Activated naive CD4-positive, alpha-beta T cell treated with anti-CD3 and anti-CD28 coated beads, Interleukin-2, amount 10 ng/mL, durations not matched to agents 7 days and 5 days (primary cell): ENCODE data around the gene EWSR1.

Experiments used
- CTCF ChIA-PET: fragments of 350-600 bp; sonication (Branson Sonifier 250); formaldehyde crosslinking; loops from one replicate; lab custom pipeline; 2021; ENCODE audit warnings: antibody characterized with exemption; lab: Charles Lee
- DNase-seq: peaks from one replicate; pipeline ENCODE4 v3.0.0-alpha.2; 2020
- H3K27ac Mint-ChIP-seq: one replicate; pipeline ENCODE4 v1.8.0; 2021; ENCODE audit warnings: mild to moderate bottlenecking, moderate library complexity, mixed read lengths
- H3K27me3 Mint-ChIP-seq: one replicate; pipeline ENCODE4 v1.8.0; 2021; ENCODE audit warnings: mild to moderate bottlenecking, mixed read lengths
- H3K36me3 Mint-ChIP-seq: one replicate; pipeline ENCODE4 v1.8.0; 2021; ENCODE audit warnings: mixed read lengths
- H3K4me1 Mint-ChIP-seq: one replicate; pipeline ENCODE4 v1.8.0; 2021; ENCODE audit warnings: mixed read lengths
- H3K4me3 Mint-ChIP-seq: one replicate; pipeline ENCODE4 v1.8.0; 2021; ENCODE audit warnings: mild to moderate bottlenecking, moderate library complexity, mixed read lengths
- H3K9me3 Mint-ChIP-seq: one replicate; pipeline ENCODE4 v1.8.0; 2021; ENCODE audit warnings: mixed read lengths

EWSR1 gene

GRCh38 chr22:29269230-29269604 is 1.1 kb downstream of the EWSR1 start:
- CTCF ChIA-PET: interaction anchor here (2.0 kb wide), 1 partner anchor 24 kb away, joined by 7 read pairs; no protein-coding TSS in a partner anchor
- DNase-seq: no peak
- Mint-ChIP-seq H3K27ac (peak overlapping the region; percentile 96), H3K27me3 (peaks cover 5% of the 10 kb centered on the region), H3K36me3 (peaks cover 58% of the 10 kb centered on the region), H3K4me3 (peak overlapping the region; percentile 84), H3K9me3 (no peaks in the 10 kb centered on the region), H3K4me1 (peaks cover 59% of the 10 kb centered on the region)

- CTCF ChIA-PET: interaction anchor here (2.0 kb wide), 1 partner anchor 24 kb away, joined by 7 read pairs; no protein-coding TSS in a partner anchor
- peak overlapping the region; percentile 84 for H3K4me3 Mint-ChIP-seq
- peak overlapping the region; percentile 96 for H3K27ac Mint-ChIP-seq
- H3K9me3 Mint-ChIP-seq: no peaks in the 10 kb centered on the region
- H3K4me1 Mint-ChIP-seq: peaks cover 62% of the 10 kb centered on the region
- peaks cover 64% of the 10 kb centered on the region for H3K36me3 Mint-ChIP-seq
- peaks cover 5% of the 10 kb centered on the region for H3K27me3 Mint-ChIP-seq
- peak; percentile 35 for DNase-seq
These were observed 1.8 kb downstream of the EWSR1 start for GRCh38 chr22:29269731-29270474.

GRCh38 chr22:29270475-29271271 is 2.6 kb downstream of the EWSR1 start:
- Mint-ChIP-seq H3K36me3 (peaks cover 71% of the 10 kb centered on the region), H3K27me3 (peaks cover 5% of the 10 kb centered on the region), H3K27ac (peak overlapping the region; percentile 24), H3K4me1 (peaks cover 67% of the 10 kb centered on the region), H3K9me3 (no peaks in the 10 kb centered on the region), H3K4me3 (peak overlapping the region; percentile 84)
- CTCF ChIA-PET: interaction anchor here (2.0 kb wide), 1 partner anchor 25 kb away, joined by 7 read pairs; no protein-coding TSS in a partner anchor
- no peak for DNase-seq

GRCh38 chr22:29272624-29273023 is 4.6 kb downstream of the EWSR1 start:
- no peak for DNase-seq
- Mint-ChIP-seq H3K4me3 (no peak overlapping the region), H3K4me1 (peaks cover 60% of the 10 kb centered on the region), H3K27ac (no peak overlapping the region), H3K36me3 (peaks cover 79% of the 10 kb centered on the region), H3K27me3 (peaks cover 5% of the 10 kb centered on the region), H3K9me3 (no peaks in the 10 kb centered on the region)
- CTCF ChIA-PET: no interaction called here

GRCh38 chr22:29275167-29275566 is 7.1 kb downstream of the EWSR1 start:
- Mint-ChIP-seq H3K27ac (no peak overlapping the region), H3K4me3 (no peak overlapping the region), H3K9me3 (no peaks in the 10 kb centered on the region), H3K4me1 (peaks cover 53% of the 10 kb centered on the region), H3K27me3 (no peaks in the 10 kb centered on the region), H3K36me3 (peaks cover 80% of the 10 kb centered on the region)
- DNase-seq: no peak
- CTCF ChIA-PET: no interaction called here

GRCh38 chr22:29275819-29276565 is 7.9 kb downstream of the EWSR1 start:
- no peak overlapping the region for H3K4me3 Mint-ChIP-seq
- CTCF ChIA-PET: no interaction called here

GRCh38 chr22:29277927-29278326 is 9.9 kb downstream of the EWSR1 start:
- Mint-ChIP-seq H3K36me3 (peaks cover 79% of the 10 kb centered on the region), H3K9me3 (no peaks in the 10 kb centered on the region), H3K27ac (no peak overlapping the region), H3K4me1 (peaks cover 30% of the 10 kb centered on the region), H3K4me3 (no peak overlapping the region), H3K27me3 (no peaks in the 10 kb centered on the region)
- no peak for DNase-seq
- CTCF ChIA-PET: no interaction called here

More at GRCh38 chr22:29275819-29276565, 7.9 kb downstream of the EWSR1 start:
- Mint-ChIP-seq H3K27ac (no peak overlapping the region), H3K9me3 (no peaks in the 10 kb centered on the region), H3K4me1 (peaks cover 45% of the 10 kb centered on the region), H3K27me3 (no peaks in the 10 kb centered on the region), H3K36me3 (peaks cover 78% of the 10 kb centered on the region)
- no peak for DNase-seq

- Mint-ChIP-seq H3K4me3 (no peak overlapping the region), H3K4me1 (peaks cover 7% of the 10 kb centered on the region), H3K36me3 (peaks cover 75% of the 10 kb centered on the region), H3K27me3 (no peaks in the 10 kb centered on the region), H3K9me3 (no peaks in the 10 kb centered on the region), H3K27ac (no peak overlapping the region)
- CTCF ChIA-PET: no interaction called here
- DNase-seq: no peak
These were observed 16.1 kb downstream of the EWSR1 start for GRCh38 chr22:29284196-29284595.

GRCh38 chr22:29288837-29289236 is 20.8 kb downstream of the EWSR1 start:
- Mint-ChIP-seq H3K36me3 (peaks cover 81% of the 10 kb centered on the region), H3K27me3 (no peaks in the 10 kb centered on the region), H3K9me3 (no peaks in the 10 kb centered on the region), H3K4me3 (no peak overlapping the region), H3K4me1 (peaks cover 3% of the 10 kb centered on the region), H3K27ac (no peak overlapping the region)
- no peak for DNase-seq
- CTCF ChIA-PET: interaction anchor here (1.7 kb wide), 1 partner anchor 24 kb away, joined by 7 read pairs; no protein-coding TSS in a partner anchor

GRCh38 chr22:29290061-29290460 is 22.0 kb downstream of the EWSR1 start:
- CTCF ChIA-PET: no interaction called here
- Mint-ChIP-seq H3K4me3 (no peak overlapping the region), H3K36me3 (peaks cover 80% of the 10 kb centered on the region), H3K27ac (no peak overlapping the region), H3K4me1 (no peaks in the 10 kb centered on the region), H3K27me3 (no peaks in the 10 kb centered on the region), H3K9me3 (no peaks in the 10 kb centered on the region)
- no peak for DNase-seq

GRCh38 chr22:29291215-29291614 is 23.1 kb downstream of the EWSR1 start:
- Mint-ChIP-seq H3K4me3 (no peak overlapping the region), H3K27ac (no peak overlapping the region), H3K9me3 (no peaks in the 10 kb centered on the region), H3K36me3 (peaks cover 82% of the 10 kb centered on the region), H3K27me3 (no peaks in the 10 kb centered on the region), H3K4me1 (no peaks in the 10 kb centered on the region)
- CTCF ChIA-PET: no interaction called here
- no peak for DNase-seq

- Mint-ChIP-seq H3K36me3 (peaks cover 80% of the 10 kb centered on the region), H3K4me1 (no peaks in the 10 kb centered on the region), H3K4me3 (no peak overlapping the region), H3K27me3 (no peaks in the 10 kb centered on the region), H3K27ac (no peak overlapping the region), H3K9me3 (no peaks in the 10 kb centered on the region)
- no peak for DNase-seq
- CTCF ChIA-PET: no interaction called here
These were observed 24.3 kb downstream of the EWSR1 start for GRCh38 chr22:29292379-29292778.

GRCh38 chr22:29298641-29299040 is 30.6 kb downstream of the EWSR1 start:
- CTCF ChIA-PET: no interaction called here
- Mint-ChIP-seq H3K4me1 (no peaks in the 10 kb centered on the region), H3K9me3 (no peaks in the 10 kb centered on the region), H3K27ac (no peak overlapping the region), H3K4me3 (no peak overlapping the region), H3K36me3 (peaks cover 62% of the 10 kb centered on the region), H3K27me3 (no peaks in the 10 kb centered on the region)
- DNase-seq: no peak
